GM12801 (cell line): ENCODE data around the gene PLS3.

Experiments
- TF ChIP-seq, protein P1 (sequence below): IDR thresholded peaks from one replicate; pipeline ENCODE4 v1.5.1; 2011; ENCODE audit warnings: control low read depth; ENCODE audit not compliant: insufficient read length; ENCODE audit errors: extremely low read depth

Gene PLS3

DNA sequence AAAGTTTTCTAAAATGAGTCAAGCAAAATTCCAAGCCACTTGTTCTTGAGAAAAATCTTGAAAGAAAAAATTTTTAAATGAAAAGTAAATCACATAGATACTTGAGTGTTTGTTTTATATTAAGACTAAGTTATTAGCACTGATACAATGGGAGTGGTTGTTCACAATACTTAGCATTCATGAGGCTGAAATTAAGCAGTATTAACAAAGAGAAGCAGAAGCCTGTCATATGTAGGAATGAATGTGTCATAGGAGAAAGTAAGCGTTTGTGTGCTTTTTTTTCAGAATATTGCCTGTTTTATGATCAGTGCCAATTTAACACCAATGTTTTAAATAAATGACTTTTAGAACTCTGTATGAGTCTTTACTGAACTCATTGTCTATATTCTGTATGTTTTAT lies 37.6 kb downstream of the PLS3 start:
- TF ChIP-seq, protein P1, sequence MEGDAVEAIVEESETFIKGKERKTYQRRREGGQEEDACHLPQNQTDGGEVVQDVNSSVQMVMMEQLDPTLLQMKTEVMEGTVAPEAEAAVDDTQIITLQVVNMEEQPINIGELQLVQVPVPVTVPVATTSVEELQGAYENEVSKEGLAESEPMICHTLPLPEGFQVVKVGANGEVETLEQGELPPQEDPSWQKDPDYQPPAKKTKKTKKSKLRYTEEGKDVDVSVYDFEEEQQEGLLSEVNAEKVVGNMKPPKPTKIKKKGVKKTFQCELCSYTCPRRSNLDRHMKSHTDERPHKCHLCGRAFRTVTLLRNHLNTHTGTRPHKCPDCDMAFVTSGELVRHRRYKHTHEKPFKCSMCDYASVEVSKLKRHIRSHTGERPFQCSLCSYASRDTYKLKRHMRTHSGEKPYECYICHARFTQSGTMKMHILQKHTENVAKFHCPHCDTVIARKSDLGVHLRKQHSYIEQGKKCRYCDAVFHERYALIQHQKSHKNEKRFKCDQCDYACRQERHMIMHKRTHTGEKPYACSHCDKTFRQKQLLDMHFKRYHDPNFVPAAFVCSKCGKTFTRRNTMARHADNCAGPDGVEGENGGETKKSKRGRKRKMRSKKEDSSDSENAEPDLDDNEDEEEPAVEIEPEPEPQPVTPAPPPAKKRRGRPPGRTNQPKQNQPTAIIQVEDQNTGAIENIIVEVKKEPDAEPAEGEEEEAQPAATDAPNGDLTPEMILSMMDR: no peak

DNA sequence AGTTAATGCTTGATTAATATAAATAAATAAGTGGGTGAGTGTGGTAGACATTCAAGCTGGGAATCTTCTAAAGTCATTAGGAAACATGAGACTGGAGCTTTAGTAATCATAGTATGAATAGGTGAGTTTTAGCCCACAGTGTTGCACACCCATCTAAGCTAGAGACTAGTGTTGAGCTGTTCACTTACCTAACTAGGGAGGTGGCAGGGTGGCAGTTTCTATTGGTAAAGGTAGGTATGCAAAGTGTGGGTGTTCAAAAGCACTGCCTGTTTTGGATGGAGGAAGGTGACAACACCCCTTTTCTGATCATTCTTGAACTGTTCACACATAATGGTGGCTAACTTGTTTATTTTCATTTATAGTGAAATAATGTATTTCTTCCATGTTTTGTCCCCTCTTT lies 41.3 kb downstream of the PLS3 start:
- TF ChIP-seq, protein P1: no peak

DNA sequence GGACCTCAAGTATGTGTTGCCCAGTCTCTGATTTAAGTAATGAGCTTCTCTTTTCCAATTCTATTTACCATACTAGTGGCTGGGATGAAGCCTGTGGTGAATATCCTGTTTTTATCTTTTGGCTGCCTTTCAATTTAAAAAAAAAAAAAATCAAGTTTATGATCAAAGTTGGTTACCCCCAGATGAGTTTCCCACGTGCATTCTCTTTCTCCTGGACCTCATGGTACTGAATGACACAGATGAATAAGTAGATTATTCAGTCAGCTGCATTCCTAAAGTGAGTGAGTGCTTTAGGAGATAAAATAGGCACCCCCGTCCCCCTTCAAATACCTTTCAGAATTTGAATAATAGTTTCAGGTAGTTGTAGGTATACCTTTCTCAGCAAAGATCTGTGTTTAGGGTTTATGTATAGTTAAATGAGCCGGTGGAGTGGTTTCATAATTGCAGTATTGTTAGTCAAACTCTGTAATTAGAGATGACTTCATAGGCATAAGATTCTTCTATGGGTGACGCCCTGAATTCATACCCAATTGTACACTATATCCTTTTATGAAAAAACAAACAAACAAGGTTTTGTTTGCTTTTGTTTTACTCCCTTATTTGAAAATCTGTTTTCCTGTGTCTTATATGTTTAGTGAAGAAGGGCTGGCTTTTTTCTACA lies 41.9 kb downstream of the PLS3 start:
- TF ChIP-seq, protein P1: no peak

DNA sequence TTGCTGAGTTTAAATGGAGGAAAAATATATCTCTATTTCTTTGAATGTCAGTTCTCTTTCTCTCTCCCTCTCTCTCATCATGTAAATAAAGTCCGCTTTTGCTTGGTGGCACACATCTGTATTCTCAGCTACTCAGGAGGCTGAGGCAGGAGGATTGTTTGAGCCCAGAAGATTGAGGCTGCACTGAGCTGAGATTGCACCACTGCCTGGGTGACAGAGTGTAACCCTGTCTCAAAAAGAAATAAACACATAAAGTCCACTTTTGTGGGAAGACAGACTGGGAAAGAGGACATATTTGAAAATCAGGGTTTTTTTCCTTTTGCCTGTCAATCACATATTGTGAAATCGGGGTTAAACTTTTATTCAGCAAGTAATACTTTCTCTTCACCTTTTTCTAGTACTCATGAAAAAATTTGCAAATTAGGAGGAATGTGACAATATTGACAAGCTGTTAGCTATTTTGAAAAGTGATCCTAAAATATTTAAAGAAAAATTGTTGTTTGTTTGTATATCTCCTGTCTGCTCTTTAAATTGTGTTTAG lies 42.6 kb downstream of the PLS3 start:
- TF ChIP-seq, protein P1: no peak

DNA sequence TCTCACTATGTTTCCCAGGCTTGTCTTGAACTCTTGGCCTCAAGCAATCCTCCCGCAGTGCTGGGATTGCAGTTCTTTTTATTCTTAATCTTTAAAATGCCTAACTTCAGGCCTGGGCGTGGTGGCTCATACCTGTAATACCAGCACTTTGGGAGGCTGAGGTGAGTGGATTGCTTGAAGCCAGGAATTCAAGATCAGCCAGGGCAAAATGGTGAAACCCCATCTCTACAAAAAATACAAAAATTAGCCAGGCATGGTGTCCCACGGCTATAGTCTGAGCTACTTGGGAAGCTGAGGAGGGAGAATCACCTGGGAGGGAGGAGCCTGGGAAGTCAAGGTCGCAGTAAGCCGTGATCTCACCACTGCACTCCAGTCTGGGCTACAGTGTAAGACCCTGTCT lies 45.9 kb downstream of the PLS3 start:
- TF ChIP-seq, protein P1: no peak

DNA sequence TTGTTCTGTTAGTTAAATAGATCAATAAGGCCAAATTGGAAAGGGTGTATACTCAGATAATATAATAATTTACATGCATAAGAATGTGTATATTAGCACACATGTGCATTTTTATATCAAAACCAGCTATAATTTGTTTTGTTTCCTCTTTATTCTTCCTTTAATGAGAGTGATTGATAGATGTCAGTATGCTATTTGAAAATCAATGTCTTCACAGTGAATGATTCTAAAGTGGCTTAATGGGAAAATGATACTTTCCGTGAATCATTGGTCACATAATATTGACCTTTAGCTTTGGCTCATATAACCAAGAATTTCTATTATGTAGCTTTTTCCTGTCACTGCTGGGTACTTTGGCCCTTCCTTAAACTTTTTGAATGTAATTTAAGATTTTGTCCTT lies 48.6 kb downstream of the PLS3 start:
- TF ChIP-seq, protein P1: no peak

DNA sequence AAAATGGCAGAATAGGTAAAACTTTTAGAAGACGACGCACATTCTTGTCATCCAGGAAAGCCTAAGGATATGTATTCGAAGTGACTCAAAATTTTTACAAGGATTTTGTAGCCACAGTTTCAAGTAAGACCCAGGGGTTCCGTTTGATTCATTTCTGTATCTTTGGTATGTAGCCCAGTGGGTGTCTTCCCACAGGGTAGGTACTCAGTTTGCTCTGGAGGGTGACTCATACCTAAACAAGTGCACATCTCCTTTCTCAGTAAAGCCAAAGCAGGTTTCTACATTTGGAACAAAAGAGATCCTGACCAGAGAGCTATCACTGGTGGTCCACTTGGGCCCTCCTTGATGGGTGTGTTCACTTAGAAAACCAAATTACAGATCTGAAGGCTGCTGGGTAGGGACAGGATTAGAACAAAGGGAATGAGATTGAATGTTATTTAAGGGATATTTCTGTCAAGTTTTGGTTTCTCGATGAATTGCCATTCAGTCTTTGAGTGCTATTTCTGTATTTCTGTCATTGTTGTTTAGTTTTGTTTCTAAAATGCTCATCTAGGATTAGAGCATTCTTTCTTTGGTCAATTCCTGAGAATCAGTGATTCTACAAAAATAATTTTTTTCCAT lies 56.1 kb downstream of the PLS3 start:
- TF ChIP-seq, protein P1: no peak
